Keratinocyte (primary cell): ENCODE measurements around the gene COL25A1. TPM values are rescaled to one million over a fixed set of nuclear protein-coding genes. Genes with fewer than 3 reads are reported as not detected.

Source experiments
- DNase-seq: peaks from one replicate; pipeline ENCODE4 v3.0.0-alpha.2; 2011; ENCODE audit warnings: low read depth, missing footprints, low spot score
- FAIRE-seq: peaks from 2 replicates; lab custom pipeline; 2011; peaks lifted over from hg19 to GRCh38; lab: Jason Lieb, UNC
- H2AFZ ChIP-seq: 2 replicates; pipeline ENCODE4 v1.6.0; 2012; ENCODE audit warnings: low read length, control low read depth, inconsistent platforms; ENCODE audit not compliant: control insufficient read depth
- H3K27ac ChIP-seq: 2 replicates; pipeline ENCODE4 v1.5.1; 2011; ENCODE audit warnings: low read length; ENCODE audit not compliant: control insufficient read depth, insufficient read depth
- H3K27me3 ChIP-seq: 3 replicates; pipeline ENCODE4 v1.6.0; 2011; ENCODE audit warnings: low read length; ENCODE audit not compliant: control insufficient read depth, insufficient read depth; ENCODE audit errors: extremely low read depth
- H3K36me3 ChIP-seq, 2 experiments: 2 replicates in 1 of 2; 3 replicates in 1 of 2; pipeline ENCODE4 v1.5.1; 2011; ENCODE audit warnings: low read length in 2 of 2, mild to moderate bottlenecking in 1 of 2; ENCODE audit not compliant: control insufficient read depth in 2 of 2, insufficient read depth in 2 of 2; ENCODE audit errors: extremely low read depth in 1 of 2
- H3K4me1 ChIP-seq: 3 replicates; pipeline ENCODE4 v1.5.1; 2011; ENCODE audit warnings: low read length; ENCODE audit not compliant: control insufficient read depth, insufficient read depth; ENCODE audit errors: extremely low read depth
- H3K4me2 ChIP-seq: 3 replicates; pipeline ENCODE4 v1.6.0; 2011; ENCODE audit warnings: low read depth, low read length; ENCODE audit not compliant: control insufficient read depth, insufficient read depth; ENCODE audit errors: extremely low read depth
- H3K4me3 ChIP-seq, 3 experiments: fragments of 200-600 bp in 1 of 3; sonication (generic) in 1 of 3; 2 replicates in 2 of 3; 3 replicates in 1 of 3; pipeline ENCODE4 v1.5.1; 2011 to 2016; ENCODE audit warnings: low read length in 3 of 3, mild to moderate bottlenecking in 3 of 3, control low read depth in 2 of 3, inconsistent platforms in 1 of 3, low read depth in 1 of 3, mixed read lengths in 1 of 3, mixed run types in 1 of 3, moderate library complexity in 1 of 3; ENCODE audit not compliant: control insufficient read depth in 2 of 3, insufficient read depth in 2 of 3; ENCODE audit errors: extremely low read depth in 1 of 3
- H3K79me2 ChIP-seq: 2 replicates; pipeline ENCODE4 v1.6.0; 2012; ENCODE audit warnings: low read length; ENCODE audit not compliant: control insufficient read depth, insufficient read depth
- H3K9ac ChIP-seq: 3 replicates; pipeline ENCODE4 v1.6.0; 2011; ENCODE audit warnings: low read length; ENCODE audit not compliant: control insufficient read depth, insufficient read depth; ENCODE audit errors: extremely low read depth
- H3K9me1 ChIP-seq: 3 replicates; pipeline ENCODE4 v1.6.0; 2011; ENCODE audit warnings: low read length; ENCODE audit not compliant: control insufficient read depth, insufficient read depth; ENCODE audit errors: extremely low read depth
- H3K9me3 ChIP-seq: 2 replicates; pipeline ENCODE4 v1.5.1; 2012; ENCODE audit warnings: low read depth, low read length; ENCODE audit not compliant: control insufficient read depth
- H4K20me1 ChIP-seq: 3 replicates; pipeline ENCODE4 v1.6.0; 2011; ENCODE audit warnings: low read length; ENCODE audit not compliant: control insufficient read depth, insufficient read depth; ENCODE audit errors: extremely low read depth
- EZH2 ChIP-seq: IDR thresholded peaks from one replicate; pipeline ENCODE4 v1.6.1; 2012; ENCODE audit warnings: inconsistent platforms, mild to moderate bottlenecking, low read length, moderate library complexity
- dilution Hi-C: fragments of 300-500 bp; cut with MboI; formaldehyde crosslinking; loops from one replicate; pipeline ENCODE4 v1.7.0; 2020; ENCODE audit warnings: low sequenced_read_pairs; ENCODE audit not compliant: extremely low pct_ligation_motif_present
- polyA plus RNA-seq, 5 experiments: library from polyadenylated mRNA; depleted of rRNA in 3 of 5; stranded (reverse) in 3 of 5; stranded (forward) in 1 of 5; unstranded in 1 of 5; fragments of >200 nt; gene quantifications; 1 replicate in 1 of 5; 2 replicates in 3 of 5; 3 replicates in 1 of 5; pipeline versions ENCODE4 v1.2.1 to v1.2.3, GENCODE V29; 2011 to 2012; ENCODE audit warnings: missing spikeins in 2 of 5, low read depth in 1 of 5, low replicate concordance in 1 of 5
- TF ChIP-seq, protein P1 (sequence below), 3 experiments: IDR thresholded peaks in 1 of 3; conservative IDR thresholded peaks in 1 of 3; optimal IDR thresholded peaks in 1 of 3; 2 replicates in 2 of 3; 3 replicates in 1 of 3; pipeline versions ENCODE3 to v1.5.1; 2011; ENCODE audit warnings: low read length in 3 of 3, mild to moderate bottlenecking in 3 of 3, moderate library complexity in 2 of 3, control low read depth in 1 of 3, inconsistent platforms in 1 of 3; ENCODE audit not compliant: insufficient read depth in 2 of 3; ENCODE audit errors: extremely low read depth in 1 of 3

The COL25A1 gene
- polyA plus RNA-seq, 1 donor (not counting 4 experiments of a cell fraction or from before 2014, with no cell fraction given), result not detected

DNA sequence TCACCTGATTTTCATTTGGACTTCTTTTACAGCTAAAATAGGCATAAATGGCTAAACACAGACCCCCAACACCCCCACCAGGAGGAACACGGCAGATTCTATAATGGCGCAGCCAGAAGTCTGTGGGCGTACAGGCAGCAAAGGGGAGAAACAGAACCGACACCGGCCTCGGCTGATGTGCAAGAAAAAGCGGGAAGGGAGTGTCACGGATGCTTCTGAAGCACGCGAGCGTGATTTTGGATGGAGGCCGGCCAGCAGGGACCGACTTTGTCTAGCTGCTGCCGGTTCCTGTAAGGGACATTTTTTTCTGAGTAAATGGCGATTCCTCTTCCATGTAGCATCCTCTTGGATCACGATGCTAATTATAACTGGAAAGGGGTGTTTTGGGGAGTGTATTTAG, 514.7 kb downstream of the COL25A1 start:
- H3K36me3 ChIP-seq, result no peaks in the 10 kb centered on the region
- no peaks in the 10 kb centered on the region for H3K9me1 ChIP-seq
- dilution Hi-C loops, result no loop called here
- TF ChIP-seq, protein P1, sequence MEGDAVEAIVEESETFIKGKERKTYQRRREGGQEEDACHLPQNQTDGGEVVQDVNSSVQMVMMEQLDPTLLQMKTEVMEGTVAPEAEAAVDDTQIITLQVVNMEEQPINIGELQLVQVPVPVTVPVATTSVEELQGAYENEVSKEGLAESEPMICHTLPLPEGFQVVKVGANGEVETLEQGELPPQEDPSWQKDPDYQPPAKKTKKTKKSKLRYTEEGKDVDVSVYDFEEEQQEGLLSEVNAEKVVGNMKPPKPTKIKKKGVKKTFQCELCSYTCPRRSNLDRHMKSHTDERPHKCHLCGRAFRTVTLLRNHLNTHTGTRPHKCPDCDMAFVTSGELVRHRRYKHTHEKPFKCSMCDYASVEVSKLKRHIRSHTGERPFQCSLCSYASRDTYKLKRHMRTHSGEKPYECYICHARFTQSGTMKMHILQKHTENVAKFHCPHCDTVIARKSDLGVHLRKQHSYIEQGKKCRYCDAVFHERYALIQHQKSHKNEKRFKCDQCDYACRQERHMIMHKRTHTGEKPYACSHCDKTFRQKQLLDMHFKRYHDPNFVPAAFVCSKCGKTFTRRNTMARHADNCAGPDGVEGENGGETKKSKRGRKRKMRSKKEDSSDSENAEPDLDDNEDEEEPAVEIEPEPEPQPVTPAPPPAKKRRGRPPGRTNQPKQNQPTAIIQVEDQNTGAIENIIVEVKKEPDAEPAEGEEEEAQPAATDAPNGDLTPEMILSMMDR (optimal IDR thresholded peaks at IDR 0.05 in 1 of 3, IDR thresholded peaks at IDR 0.05 in 1 of 3, conservative IDR thresholded peaks at IDR 0.05 in 1 of 3; ENCODE audit: extremely low read depth in 1 of 3, insufficient read depth in 2 of 3, low read length in 3 of 3), result no peak
- TF ChIP-seq EZH2, result no peak
- H4K20me1 ChIP-seq, result no peaks in the 10 kb centered on the region
- H3K27ac ChIP-seq, result no peak overlapping the region
- DNase-seq (no peak), FAIRE-seq (no peak)
- no peak overlapping the region for H3K4me3 ChIP-seq
- no peaks in the 10 kb centered on the region for H3K79me2 ChIP-seq
- H3K27me3 ChIP-seq, result no peaks in the 10 kb centered on the region
- H3K9me3 ChIP-seq, result no peaks in the 10 kb centered on the region
- H3K4me2 ChIP-seq, result no peak overlapping the region
- no peak overlapping the region for H3K9ac ChIP-seq
- H2AFZ ChIP-seq, result no peak overlapping the region
- H3K4me1 ChIP-seq, result no peaks in the 10 kb centered on the region

DNA sequence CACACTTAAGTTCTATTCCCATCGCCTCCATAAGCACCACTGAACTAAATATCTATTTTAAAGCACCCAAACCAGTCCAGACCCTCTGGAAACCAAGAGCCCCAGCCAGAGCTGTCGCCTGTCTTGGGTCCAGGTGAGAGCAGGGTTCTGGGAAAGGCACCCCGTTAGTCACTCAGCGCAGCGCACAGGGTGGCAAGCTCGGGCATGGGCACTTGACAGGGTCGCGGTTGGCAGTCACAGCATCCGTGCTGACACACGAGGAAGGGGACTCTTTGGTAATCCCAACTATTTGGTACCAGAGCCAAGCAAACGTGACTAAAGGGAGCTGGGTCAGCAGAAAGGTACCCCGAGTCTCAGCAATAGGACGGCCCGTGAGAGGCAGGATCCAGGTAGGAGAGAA, 515.4 kb downstream of the COL25A1 start:
- Histone ChIP-seq H3K27ac (no peak overlapping the region), H3K4me1 (no peaks in the 10 kb centered on the region), H3K4me3 (no peak overlapping the region), H3K27me3 (no peaks in the 10 kb centered on the region), H3K9me3 (no peaks in the 10 kb centered on the region), H2AFZ (no peak overlapping the region), H3K9me1 (no peaks in the 10 kb centered on the region), H3K79me2 (no peaks in the 10 kb centered on the region), H3K36me3 (no peaks in the 10 kb centered on the region), H3K4me2 (no peak overlapping the region), H3K9ac (no peak overlapping the region), H4K20me1 (no peaks in the 10 kb centered on the region)
- dilution Hi-C loops, result no loop called here
- no peak for FAIRE-seq
- TF ChIP-seq EZH2, result no peak
- TF ChIP-seq, protein P1 (optimal IDR thresholded peaks at IDR 0.05 in 1 of 3, IDR thresholded peaks at IDR 0.05 in 1 of 3, conservative IDR thresholded peaks at IDR 0.05 in 1 of 3; ENCODE audit: extremely low read depth in 1 of 3, insufficient read depth in 2 of 3, low read length in 3 of 3), result no peak
- DNase-seq, result no peak
